ENCODE results near the gene CDC73. TPM values are rescaled to one million over a fixed set of nuclear protein-coding genes. Genes with fewer than 3 reads are reported as not detected.
"Not testable (repeated sequence)": the region's sequence is repeated elsewhere in the genome, so short reads cannot be mapped to it uniquely, and the experiment has no call there.

CDC73 gene
- total and polyA plus RNA-seq, 9 of the 15 experiments (the other 6 are each of a cell fraction or from before 2014, with no cell fraction given) = 19.0 to 61.7 (median 30.1) TPM

DNA sequence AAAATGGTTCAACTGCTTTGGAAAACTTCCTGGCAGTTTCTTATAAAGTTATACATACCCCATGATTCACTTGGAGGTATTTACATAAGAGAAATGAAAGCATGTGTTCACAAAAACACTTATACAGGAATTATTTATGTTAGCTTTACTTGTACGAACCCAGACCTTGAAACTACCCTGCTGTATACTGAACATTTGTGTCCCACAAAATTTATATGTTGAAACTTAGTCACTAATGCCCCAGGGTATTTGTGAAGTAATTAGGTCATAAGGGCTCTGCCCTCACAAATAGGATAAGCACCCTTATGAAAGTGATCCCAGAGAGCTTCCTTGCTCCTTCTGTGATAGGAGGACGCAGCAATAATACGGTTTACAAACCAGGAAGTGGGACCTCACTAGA, 107.3 kb downstream of the CDC73 start:
- Histone ChIP-seq H3K9me1 (ENCODE audit: control insufficient read depth, insufficient read depth, low read length) (no peaks in the 10 kb centered on the region), H3K27me3 (ENCODE audit: control insufficient read depth in 2 of 2, insufficient read depth in 2 of 2, low read length in 2 of 2) (no peaks in the 10 kb centered on the region), H3K36me3 (ENCODE audit: control insufficient read depth, insufficient read depth, low read length) (peaks cover 24% of the 10 kb centered on the region; the same call in 2 of the 3 replicates), H3K4me2 (ENCODE audit: insufficient read depth, low read length) (no peak overlapping the region), H3K4me3 (no peak overlapping the region), H3K9ac (ENCODE audit: insufficient read depth in 1 of 2, low read depth in 2 of 2, low read length in 2 of 2) (no peak overlapping the region), H3K9me3 (replicated peaks; ENCODE audit: control insufficient read depth, insufficient read depth, low read depth, low read length) (no peaks in the 10 kb centered on the region), H3K79me2 (ENCODE audit: control insufficient read depth, insufficient read depth, low read length) (peaks cover 2% of the 10 kb centered on the region; the same call in 1 of the 3 replicates), H3K27ac (ENCODE audit: extremely low read depth, low read depth, low read length) (no peak overlapping the region), H4K20me1 (replicated peaks; ENCODE audit: control insufficient read depth, insufficient read depth, low read length) (no peaks in the 10 kb centered on the region), H2AFZ (ENCODE audit: low read depth, low read length) (no peak overlapping the region), H3K4me1 (replicated peaks in 1 of 2; ENCODE audit: control insufficient read depth in 2 of 2, insufficient read depth in 2 of 2, low read length in 2 of 2) (no peaks in the 10 kb centered on the region)
- in situ Hi-C loops (cut with MboI) = no loop called here
- 82% methylated on average over 3 of the region's 3 CpGs for WGBS (ENCODE audit: insufficient coverage, low coverage, missing lambda C conversion rate)
- no TSS peak for BruUV-seq (replicated peaks)
- FAIRE-seq (no peak), DNase-seq (ENCODE audit: extremely low read depth in 1 of 4, low spot score in 3 of 4) (no peak), ATAC-seq (no peak; the same call in 2 of the 3 replicates)
- CTCF ChIA-PET (ENCODE audit: low intra/inter-chr PET ratio) = no interaction called here
- intact Hi-C loops (cut with micrococcal nuclease) = no loop called here
- TF ChIP-seq, protein P1, sequence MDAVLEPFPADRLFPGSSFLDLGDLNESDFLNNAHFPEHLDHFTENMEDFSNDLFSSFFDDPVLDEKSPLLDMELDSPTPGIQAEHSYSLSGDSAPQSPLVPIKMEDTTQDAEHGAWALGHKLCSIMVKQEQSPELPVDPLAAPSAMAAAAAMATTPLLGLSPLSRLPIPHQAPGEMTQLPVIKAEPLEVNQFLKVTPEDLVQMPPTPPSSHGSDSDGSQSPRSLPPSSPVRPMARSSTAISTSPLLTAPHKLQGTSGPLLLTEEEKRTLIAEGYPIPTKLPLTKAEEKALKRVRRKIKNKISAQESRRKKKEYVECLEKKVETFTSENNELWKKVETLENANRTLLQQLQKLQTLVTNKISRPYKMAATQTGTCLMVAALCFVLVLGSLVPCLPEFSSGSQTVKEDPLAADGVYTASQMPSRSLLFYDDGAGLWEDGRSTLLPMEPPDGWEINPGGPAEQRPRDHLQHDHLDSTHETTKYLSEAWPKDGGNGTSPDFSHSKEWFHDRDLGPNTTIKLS (IDR thresholded peaks at IDR 0.05; ENCODE audit: borderline replicate concordance, low read depth) = no peak
- no peak for TF ChIP-seq OTX1 (CRISPR knock-in tag; IDR thresholded peaks at IDR 0.05)
- TF ChIP-seq ZNF184 (CRISPR knock-in tag; IDR thresholded peaks at IDR 0.05) = no peak
- TF ChIP-seq CLOCK (CRISPR knock-in tag; IDR thresholded peaks at IDR 0.05; ENCODE audit: borderline replicate concordance) = no peak
- TF ChIP-seq ZNF239 (CRISPR knock-in tag; IDR thresholded peaks at IDR 0.05) = no peak
- no peak for TF ChIP-seq ZNF224 (CRISPR knock-in tag; IDR thresholded peaks at IDR 0.05)
- no peak for TF ChIP-seq HOXB6 (CRISPR knock-in tag; IDR thresholded peaks at IDR 0.05; ENCODE audit: borderline replicate concordance)
- no peak for TF ChIP-seq SLC30A9 (CRISPR knock-in tag; IDR thresholded peaks at IDR 0.05)
- no peak for TF ChIP-seq MCM3 (IDR thresholded peaks at IDR 0.05)
- no peak for TF ChIP-seq GTF2E2 (tag; IDR thresholded peaks at IDR 0.05)
- POLR2A ChIA-PET = interaction anchor here (0.6 kb wide), 1 partner anchor 41 kb away, joined by 3 read pairs; no protein-coding TSS in a partner anchor

DNA sequence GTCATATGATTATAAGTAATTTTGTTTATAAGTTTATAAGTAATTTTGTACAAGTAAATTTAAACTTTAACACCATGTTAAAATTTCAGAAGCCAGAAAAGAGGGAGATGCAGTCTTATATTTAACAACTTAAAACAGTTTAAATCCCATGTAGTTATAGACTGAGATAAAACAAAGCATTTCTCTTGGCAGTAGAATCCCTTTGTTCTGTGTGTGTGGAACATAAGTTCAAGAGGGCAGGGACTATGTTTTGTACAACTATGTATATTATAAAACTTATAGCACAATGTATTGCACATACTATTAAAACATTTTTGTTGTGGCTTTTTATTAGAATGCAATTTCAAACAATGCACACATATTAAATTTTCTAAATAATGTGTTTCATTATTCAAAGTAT, 109.3 kb downstream of the CDC73 start:
- H3K9me3 ChIP-seq (replicated peaks; ENCODE audit: control insufficient read depth, insufficient read depth, low read depth, low read length); H3K9me1 ChIP-seq (ENCODE audit: control insufficient read depth, insufficient read depth, low read length); H3K4me2 ChIP-seq (ENCODE audit: insufficient read depth, low read length); H3K27ac ChIP-seq (ENCODE audit: extremely low read depth, low read depth, low read length); H3K27me3 ChIP-seq (ENCODE audit: control insufficient read depth in 2 of 2, insufficient read depth in 2 of 2, low read length in 2 of 2); H3K4me1 ChIP-seq (replicated peaks in 1 of 2; ENCODE audit: control insufficient read depth in 2 of 2, insufficient read depth in 2 of 2, low read length in 2 of 2); H3K79me2 ChIP-seq (ENCODE audit: control insufficient read depth, insufficient read depth, low read length); ATAC-seq; H3K9ac ChIP-seq (ENCODE audit: insufficient read depth in 1 of 2, low read depth in 2 of 2, low read length in 2 of 2); CTCF ChIA-PET (ENCODE audit: low intra/inter-chr PET ratio); FAIRE-seq; DNase-seq (ENCODE audit: extremely low read depth in 1 of 4, low spot score in 3 of 4); intact Hi-C loops (cut with micrococcal nuclease); BruUV-seq (replicated peaks); POLR2A ChIA-PET; H4K20me1 ChIP-seq (replicated peaks; ENCODE audit: control insufficient read depth, insufficient read depth, low read length); in situ Hi-C loops (cut with MboI); H3K4me3 ChIP-seq; H2AFZ ChIP-seq (ENCODE audit: low read depth, low read length): not testable (repeated sequence)
- H3K36me3 ChIP-seq (ENCODE audit: control insufficient read depth, insufficient read depth, low read length) = peaks cover 32% of the 10 kb centered on the region
